Adipose tissue (tissue), 3 donors: Measurements from ENCODE around the gene ZNF148. TPM values are rescaled to one million over a fixed set of nuclear protein-coding genes. Genes with fewer than 3 reads are reported as not detected.

ENCODE experiments used
- H3K27ac ChIP-seq: one replicate; pipeline ENCODE4 v1.5.1; 2013; ENCODE audit warnings: low read depth, low read length
- WGBS, 3 donors: extraction: QIAGEN DNeasy Blood & Tissue Kit; methylation state at CpG; one replicate each; pipeline ENCODE4 v1.1.7; 2013; 5-methylcytosine and 5-hydroxymethylcytosine counted together
- polyA plus RNA-seq, 3 donors: library from polyadenylated mRNA; stranded (reverse); fragments of 200-250 nt; gene quantifications; one replicate each; pipeline ENCODE4 v1.2.3, GENCODE V29; 2013
- donor health status: healthy with polysubstance abuse.
- donor health status: Bipolar disorder and iron deficiency.
- donor health status: healthy.

Gene ZNF148
- polyA plus RNA-seq, 3 donors: 3.1 to 5.8 (median 5.3) TPM

- H3K27ac ChIP-seq: no peak overlapping the region
- WGBS, 3 donors: 33 to 69% (median 42%) methylated on average over 5 of the region's 5 CpGs
These were observed 64.5 kb downstream of the ZNF148 start for GRCh38 chr3:125310623-125311081.

GRCh38 chr3:125309476-125309875, 65.6 kb downstream of the ZNF148 start:
- 76 to 85% (median 80%) methylated on average over 9 of the region's 9 CpGs for WGBS, 3 donors
- no peak overlapping the region for H3K27ac ChIP-seq

DNA sequence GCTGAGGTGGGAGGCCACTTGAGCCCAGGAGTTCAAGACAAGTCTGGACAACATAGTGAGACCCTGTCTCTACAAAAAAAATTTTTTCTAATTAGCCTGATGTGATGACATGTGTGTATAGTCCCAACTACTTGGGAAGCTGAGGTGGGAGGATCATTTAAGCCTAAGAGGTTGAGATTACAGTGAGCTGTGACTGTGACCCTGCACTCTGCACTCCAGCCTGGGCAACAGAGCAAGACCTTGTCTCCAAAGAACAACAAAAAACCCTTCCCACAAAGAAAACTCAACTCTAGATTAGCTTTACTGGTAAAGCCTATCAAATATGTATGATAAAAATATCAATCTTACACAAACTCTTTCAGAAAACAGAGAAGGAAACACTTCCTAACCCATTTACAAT, 68.5 kb downstream of the ZNF148 start:
- no peak overlapping the region for H3K27ac ChIP-seq

GRCh38 chr3:125302932-125303331, 72.2 kb downstream of the ZNF148 start:
- whole genome bisulfite sequencing, 3 donors: 87 to 96% (median 92%) methylated on average over 3 of the region's 3 CpGs
- no peak overlapping the region for H3K27ac ChIP-seq

GRCh38 chr3:125300416-125300815, 74.7 kb downstream of the ZNF148 start:
- 85 to 94% (median 94%) methylated on average over 3 of the region's 3 CpGs for WGBS, 3 donors
- H3K27ac ChIP-seq: no peak overlapping the region

GRCh38 chr3:125294411-125294810, 80.7 kb downstream of the ZNF148 start:
- no peak overlapping the region for H3K27ac ChIP-seq

GRCh38 chr3:125292015-125292414, 83.1 kb downstream of the ZNF148 start:
- no peak overlapping the region for H3K27ac ChIP-seq
- WGBS, 3 donors: 75 to 98% (median 97%) methylated on average over 4 of the region's 4 CpGs

- 43 to 74% (median 74%) methylated on average over 4 of the region's 4 CpGs for WGBS, 3 donors
- H3K27ac ChIP-seq: no peak overlapping the region
These were observed 85.6 kb downstream of the ZNF148 start for GRCh38 chr3:125289429-125289981.

- H3K27ac ChIP-seq: no peak overlapping the region
- WGBS, 3 donors: 96 to 98% (median 98%) methylated on average over 2 of the region's 2 CpGs
These were observed 87.9 kb downstream of the ZNF148 start for GRCh38 chr3:125287248-125287647.

DNA sequence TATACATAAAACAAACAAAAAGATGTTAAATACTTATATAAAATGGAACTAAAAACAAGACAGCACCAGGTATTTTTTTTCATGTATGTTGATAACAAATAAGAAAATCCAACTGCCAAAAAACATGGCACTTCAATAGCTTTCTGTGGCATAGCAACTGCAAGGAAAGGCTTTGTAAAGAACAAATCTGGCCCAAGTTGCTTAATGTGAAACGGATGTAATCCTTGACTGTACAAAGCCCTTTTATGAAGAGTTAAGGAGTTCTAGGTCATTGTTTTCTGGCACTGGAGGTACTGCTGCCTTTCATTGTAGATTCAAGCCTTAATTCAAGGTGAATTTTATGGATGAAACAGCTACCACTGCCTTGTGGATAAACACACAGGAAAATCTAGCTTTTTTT, 93.7 kb downstream of the ZNF148 start:
- H3K27ac ChIP-seq: no peak overlapping the region
- 47 to 67% (median 64%) methylated on average over 1 of the region's 1 CpG for WGBS, 3 donors

DNA sequence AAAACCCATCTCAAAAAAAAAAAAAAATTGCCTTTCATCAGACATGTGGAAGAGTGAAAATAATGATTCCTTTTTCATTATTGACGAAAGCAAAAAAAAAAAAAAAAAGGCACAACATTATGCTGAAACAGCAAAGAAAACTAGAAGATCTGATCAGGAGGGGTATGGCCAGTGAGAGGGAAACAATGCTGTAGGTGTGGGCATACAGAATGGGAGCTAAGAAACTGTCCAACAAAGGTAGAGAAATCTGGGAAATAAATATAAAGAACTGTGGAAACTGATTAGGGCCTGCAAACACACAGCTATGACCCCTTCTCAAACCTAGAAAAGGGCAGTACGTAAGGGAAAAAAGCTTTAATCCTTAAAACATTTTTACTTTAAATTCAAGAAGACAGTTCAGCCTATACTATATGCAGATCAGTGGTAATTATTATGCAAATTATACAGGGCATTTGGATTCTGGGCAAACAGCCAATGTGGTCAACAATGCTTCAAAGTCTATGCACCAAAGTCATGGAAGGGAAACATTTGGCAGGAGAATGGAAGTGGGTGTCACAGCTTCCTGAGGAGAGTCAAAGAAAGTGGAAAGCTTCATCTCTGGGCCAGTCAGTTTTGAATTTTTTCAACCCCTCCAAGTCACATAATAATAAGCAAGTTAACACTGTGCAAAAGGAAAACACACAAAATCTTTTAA, 94.3 kb downstream of the ZNF148 start:
- no peak overlapping the region for H3K27ac ChIP-seq
- 94 to 98% (median 95%) methylated on average over 2 of the region's 2 CpGs for WGBS, 3 donors

DNA sequence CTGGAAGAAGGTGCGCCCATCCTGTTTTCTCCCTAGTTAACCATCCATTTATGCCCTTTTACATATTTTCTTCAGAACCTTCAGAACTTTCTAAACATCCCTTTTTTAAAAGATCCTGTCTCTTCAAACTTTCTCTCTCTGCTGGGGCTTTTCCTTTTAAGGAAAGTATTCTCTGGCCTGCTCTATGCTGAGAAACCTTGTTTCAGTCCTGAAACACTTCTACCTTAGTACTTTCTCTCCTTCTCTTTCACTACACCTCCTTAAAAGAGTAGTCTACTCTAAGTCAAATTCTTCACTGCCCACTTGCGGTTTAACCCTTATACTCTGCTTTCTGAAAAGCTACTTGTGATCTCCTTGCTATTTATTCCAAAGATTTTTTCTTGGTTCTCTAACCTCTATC, 97.0 kb downstream of the ZNF148 start:
- H3K27ac ChIP-seq: no peak overlapping the region
- WGBS, 3 donors: 95 to 98% (median 95%) methylated on average over 2 of the region's 2 CpGs

GRCh38 chr3:125271127-125271526, 104.0 kb downstream of the ZNF148 start:
- 77 to 84% (median 79%) methylated on average over 7 of the region's 7 CpGs for WGBS, 3 donors
- H3K27ac ChIP-seq: no peak overlapping the region

DNA sequence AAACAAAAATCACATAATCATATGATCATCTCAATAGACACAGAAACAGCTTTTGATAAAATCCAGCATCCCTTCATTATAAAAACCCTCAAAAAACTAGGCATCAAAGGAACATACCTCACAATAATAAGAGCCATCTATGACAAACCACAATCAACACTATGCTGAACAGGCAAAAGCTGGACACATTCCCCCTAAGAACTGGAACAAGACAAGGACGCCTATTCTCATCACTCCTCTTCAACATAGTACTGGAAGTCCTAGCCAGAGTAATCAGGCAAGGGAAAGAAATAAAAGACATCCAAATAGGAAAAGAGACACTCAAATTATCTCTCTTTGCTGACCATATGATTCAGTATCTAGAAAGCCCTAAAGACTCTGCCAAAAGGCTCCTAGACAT, 107.7 kb downstream of the ZNF148 start:
- WGBS, 3 donors: 76 to 93% (median 88%) methylated on average over 1 of the region's 1 CpG
- no peak overlapping the region for H3K27ac ChIP-seq

GRCh38 chr3:125266971-125267370, 108.2 kb downstream of the ZNF148 start:
- no peak overlapping the region for H3K27ac ChIP-seq
- 86 to 91% (median 89%) methylated on average over 3 of the region's 3 CpGs for WGBS, 3 donors

DNA sequence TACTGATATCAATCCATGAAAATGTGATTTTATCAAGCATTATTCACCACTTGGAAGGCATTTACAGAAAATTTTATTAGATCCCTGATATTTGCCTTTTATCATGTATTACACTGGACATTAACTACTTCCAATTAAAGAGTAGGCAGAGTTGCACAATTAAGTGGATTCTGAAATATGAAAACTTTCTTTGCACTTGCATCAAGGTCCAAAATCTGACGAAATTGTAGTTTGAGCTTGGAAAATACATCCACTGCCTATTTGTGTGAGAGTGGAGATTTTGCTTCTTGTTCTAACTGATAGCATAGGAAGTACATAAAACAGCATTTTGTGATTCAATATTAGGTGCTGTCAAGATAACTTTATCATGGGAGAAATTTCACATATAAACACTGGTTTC, 113.0 kb downstream of the ZNF148 start:
- whole genome bisulfite sequencing, 3 donors: 47 to 73% (median 59%) methylated on average over 1 of the region's 1 CpG
- no peak overlapping the region for H3K27ac ChIP-seq

DNA sequence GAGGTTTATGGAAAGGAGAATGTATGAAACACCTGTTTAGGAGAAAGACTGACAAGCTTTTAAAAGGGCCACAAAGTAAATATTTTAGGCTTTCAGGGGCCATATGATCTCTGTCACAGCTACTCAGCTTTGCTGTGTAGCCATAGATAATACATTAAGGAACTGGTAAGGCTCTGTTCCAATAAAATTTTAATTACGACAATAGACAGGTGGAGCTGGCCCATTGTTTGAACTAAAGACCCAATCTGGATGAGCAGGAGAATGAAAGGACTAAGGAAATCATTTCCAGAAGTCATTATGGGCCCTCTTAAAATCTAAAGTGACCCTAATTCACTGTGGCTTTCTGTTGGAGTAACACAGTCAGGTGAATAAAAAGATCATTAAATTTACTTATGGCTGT, 114.1 kb downstream of the ZNF148 start:
- no peak overlapping the region for H3K27ac ChIP-seq
- 76 to 86% (median 81%) methylated on average over 1 of the region's 1 CpG for WGBS, 3 donors

- WGBS, 3 donors: 95 to 96% (median 96%) methylated on average over 2 of the region's 2 CpGs
- H3K27ac ChIP-seq: no peak overlapping the region
These were observed 115.0 kb downstream of the ZNF148 start for GRCh38 chr3:125260158-125260557.

GRCh38 chr3:125257536-125257935, 117.6 kb downstream of the ZNF148 start:
- H3K27ac ChIP-seq: no peak overlapping the region
- 60 to 97% (median 69%) methylated on average over 2 to 4 of the region's 4 CpGs for WGBS, 3 donors

- H3K27ac ChIP-seq: no peak overlapping the region
These were observed 118.5 kb downstream of the ZNF148 start for GRCh38 chr3:125256675-125257074.
